ENCODE results near the gene ACSL5.

The ACSL5 gene

GRCh38 chr10:112373912-112374338, at the start of gene ACSL5:
Gene ACSL5 (plus strand): TSS chr10:112374116. CDS start chr10:112394947, 20,831 bp downstream.
- peak within 1 kb of the TSS in 17 of 21 experiments; percentile 70 to 95 (median 88) for H3K27ac ChIP-seq
- H3K4me3 ChIP-seq: peak within 1 kb of the TSS in 1 of 7 experiments; percentile 43

GRCh38 chr10:112327678-112328077, 46.2 kb upstream of the ACSL5 start:
- Histone ChIP-seq H3K27ac (no peak overlapping the region), H3K4me3 (no peak overlapping the region)

GRCh38 chr10:112330162-112330561, 43.8 kb upstream of the ACSL5 start:
- Histone ChIP-seq H3K4me3 (no peak overlapping the region), H3K27ac (no peak overlapping the region)

- no peak overlapping the region for H3K4me3 ChIP-seq
- no peak overlapping the region for H3K27ac ChIP-seq
These were observed 43.2 kb upstream of the ACSL5 start for GRCh38 chr10:112330607-112331160.

GRCh38 chr10:112332022-112332421, 41.9 kb upstream of the ACSL5 start:
- Histone ChIP-seq H3K27ac (no peak overlapping the region), H3K4me3 (no peak overlapping the region)

- Histone ChIP-seq H3K27ac (no peak overlapping the region), H3K4me3 (no peak overlapping the region)
These were observed 41.2 kb upstream of the ACSL5 start for GRCh38 chr10:112332509-112333228.

GRCh38 chr10:112333452-112333851, 40.5 kb upstream of the ACSL5 start:
- Histone ChIP-seq H3K4me3 (no peak overlapping the region), H3K27ac (no peak overlapping the region)

- Histone ChIP-seq H3K27ac (no peak overlapping the region), H3K4me3 (no peak overlapping the region)
These were observed 38.6 kb upstream of the ACSL5 start for GRCh38 chr10:112335111-112335867.

- H3K4me3 ChIP-seq: no peak overlapping the region
- no peak overlapping the region for H3K27ac ChIP-seq
These were observed 38.0 kb upstream of the ACSL5 start for GRCh38 chr10:112335868-112336265.

- Histone ChIP-seq H3K4me3 (no peak overlapping the region), H3K27ac (no peak overlapping the region)
These were observed 37.2 kb upstream of the ACSL5 start for GRCh38 chr10:112336556-112337201.

GRCh38 chr10:112338957-112339356, 35.0 kb upstream of the ACSL5 start:
- no peak overlapping the region for H3K27ac ChIP-seq
- no peak overlapping the region for H3K4me3 ChIP-seq

- Histone ChIP-seq H3K27ac (no peak overlapping the region), H3K4me3 (no peak overlapping the region)
These were observed 33.3 kb upstream of the ACSL5 start for GRCh38 chr10:112340601-112341000.

- Histone ChIP-seq H3K4me3 (no peak overlapping the region), H3K27ac (no peak overlapping the region)
These were observed 30.7 kb upstream of the ACSL5 start for GRCh38 chr10:112343056-112343806.

GRCh38 chr10:112344261-112344660, 29.7 kb upstream of the ACSL5 start:
- Histone ChIP-seq H3K4me3 (no peak overlapping the region), H3K27ac (no peak overlapping the region)

- no peak overlapping the region for H3K27ac ChIP-seq
These were observed 28.7 kb upstream of the ACSL5 start for GRCh38 chr10:112345202-112345601.

GRCh38 chr10:112345743-112346142, 28.2 kb upstream of the ACSL5 start:
- no peak overlapping the region for H3K27ac ChIP-seq
- no peak overlapping the region for H3K4me3 ChIP-seq

More at GRCh38 chr10:112345202-112345601, 28.7 kb upstream of the ACSL5 start:
- no peak overlapping the region for H3K4me3 ChIP-seq

- Histone ChIP-seq H3K4me3 (no peak overlapping the region), H3K27ac (no peak overlapping the region)
These were observed 27.1 kb upstream of the ACSL5 start for GRCh38 chr10:112346774-112347173.

GRCh38 chr10:112347709-112348671, 25.9 kb upstream of the ACSL5 start:
- H3K4me3 ChIP-seq: no peak overlapping the region

More at GRCh38 chr10:112347709-112348671, 25.9 kb upstream of the ACSL5 start:
- no peak overlapping the region for H3K27ac ChIP-seq

Measured in skin epidermis (tissue), 12 donors.